ENCODE measurements around the gene RHO. TPM values are rescaled to one million over a fixed set of nuclear protein-coding genes. Genes with fewer than 3 reads are reported as not detected.
"Not testable (repeated sequence)": the region's sequence is repeated elsewhere in the genome, so short reads cannot be mapped to it uniquely, and the experiment has no call there.

RHO gene
- polyA plus RNA-seq, 1 of the 3 experiments (the other 2 are of a cell fraction), result not detected

DNA sequence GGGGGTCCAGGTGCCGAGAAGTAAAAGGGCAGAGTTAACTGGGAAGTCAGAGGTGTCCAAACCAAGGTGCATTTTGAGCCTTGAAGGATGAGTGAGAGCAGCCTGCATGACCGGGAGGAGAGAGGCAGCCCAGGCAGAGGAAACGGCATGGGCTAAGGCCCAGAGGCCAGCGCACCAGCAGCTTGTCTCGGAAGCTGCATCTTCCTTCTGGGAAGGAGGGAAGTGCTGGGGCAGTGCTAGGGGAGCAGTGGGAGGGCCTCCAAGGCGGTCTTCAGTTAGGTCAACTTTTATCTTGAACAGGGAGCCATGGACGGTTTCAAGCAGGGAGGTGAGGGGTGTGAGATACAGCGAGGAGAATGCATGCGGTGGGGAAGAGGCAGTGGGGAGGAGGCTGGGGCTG lies 15.6 kb downstream of the RHO start:
- no peak overlapping the region for H3K4me2 ChIP-seq
- ChIA-PET CTCF (interaction anchor here (1.8 kb wide), 1 partner anchor 54 kb away, joined by 5 read pairs; no protein-coding TSS in a partner anchor), POLR2A (interaction anchor here (0.5 kb wide), 1 partner anchor 23 kb away, joined by 3 read pairs; no protein-coding TSS in a partner anchor)
- H3K36me3 ChIP-seq (replicated peaks in 1 of 2; ENCODE audit: control insufficient read depth in 1 of 2, insufficient read depth in 2 of 2, low read length in 1 of 2), result no peaks in the 10 kb centered on the region
- 94% methylated on average over 7 of the region's 9 CpGs for WGBS (ENCODE audit: low lambda C conversion rate)
- no peak for TF ChIP-seq RFX5 (IDR thresholded peaks at IDR 0.05; ENCODE audit: low read length)
- TF ChIP-seq ELF1 (IDR thresholded peaks at IDR 0.05), result no peak
- no peak for TF ChIP-seq POLR2AphosphoS5 (IDR thresholded peaks at IDR 0.05; ENCODE audit: low read depth, low read length)
- no peak for TF ChIP-seq SIN3A (IDR thresholded peaks at IDR 0.05; ENCODE audit: borderline replicate concordance, low read depth, low read length)
- H4K20me1 ChIP-seq (ENCODE audit: insufficient read depth), result no peaks in the 10 kb centered on the region
- H3K79me2 ChIP-seq (ENCODE audit: insufficient read depth), result no peaks in the 10 kb centered on the region
- H3K4me3 ChIP-seq (ENCODE audit: low read depth in 2 of 2, low read length in 1 of 2), result no peak overlapping the region
- no peak overlapping the region for H3K27ac ChIP-seq (ENCODE audit: low read depth in 2 of 2, low read length in 1 of 2)
- no peak for DNase-seq
- H3K9me3 ChIP-seq, result no peaks in the 10 kb centered on the region
- no peaks in the 10 kb centered on the region for H3K27me3 ChIP-seq (ENCODE audit: insufficient read depth)
- no peaks in the 10 kb centered on the region for H3K9me2 ChIP-seq
- no peak overlapping the region for H3K9ac ChIP-seq
- no peaks in the 10 kb centered on the region for H3F3A ChIP-seq (replicated peaks; ENCODE audit: insufficient read depth)
- no peaks in the 10 kb centered on the region for H3K4me1 ChIP-seq (ENCODE audit: control insufficient read depth in 1 of 2, insufficient read depth in 2 of 2, low read depth in 1 of 2, low read length in 1 of 2)
- no peak overlapping the region for H2AFZ ChIP-seq (ENCODE audit: low read depth)

GRCh38 chr3:129545951-129546350 lies 17.5 kb downstream of the RHO start:
- H3K36me3 ChIP-seq (replicated peaks in 1 of 2; ENCODE audit: control insufficient read depth in 1 of 2, insufficient read depth in 2 of 2, low read length in 1 of 2); H3F3A ChIP-seq (replicated peaks; ENCODE audit: insufficient read depth); H3K79me2 ChIP-seq (ENCODE audit: insufficient read depth); H3K9ac ChIP-seq; H2AFZ ChIP-seq (ENCODE audit: low read depth); H4K20me1 ChIP-seq (ENCODE audit: insufficient read depth); H3K9me3 ChIP-seq; POLR2A ChIA-PET; H3K27ac ChIP-seq (ENCODE audit: low read depth in 2 of 2, low read length in 1 of 2); H3K4me3 ChIP-seq (ENCODE audit: low read depth in 2 of 2, low read length in 1 of 2); DNase-seq; H3K4me2 ChIP-seq; H3K9me2 ChIP-seq; H3K4me1 ChIP-seq (ENCODE audit: control insufficient read depth in 1 of 2, insufficient read depth in 2 of 2, low read depth in 1 of 2, low read length in 1 of 2); H3K27me3 ChIP-seq (ENCODE audit: insufficient read depth): not testable (repeated sequence)
- 82% methylated on average over 3 of the region's 3 CpGs for WGBS (ENCODE audit: low lambda C conversion rate)
- CTCF ChIA-PET, result interaction anchor here (0.7 kb wide), 1 partner anchor 144 kb away, joined by 3 read pairs; no protein-coding TSS in a partner anchor

GRCh38 chr3:129547241-129547640 lies 18.8 kb downstream of the RHO start:
- Histone ChIP-seq H3F3A (replicated peaks; ENCODE audit: insufficient read depth) (no peaks in the 10 kb centered on the region), H3K9ac (no peak overlapping the region), H3K36me3 (replicated peaks in 1 of 2; ENCODE audit: control insufficient read depth in 1 of 2, insufficient read depth in 2 of 2, low read length in 1 of 2) (no peaks in the 10 kb centered on the region), H3K4me1 (ENCODE audit: control insufficient read depth in 1 of 2, insufficient read depth in 2 of 2, low read depth in 1 of 2, low read length in 1 of 2) (no peaks in the 10 kb centered on the region; a peak in 1 of 4 replicates), H4K20me1 (ENCODE audit: insufficient read depth) (no peaks in the 10 kb centered on the region), H3K9me2 (no peaks in the 10 kb centered on the region), H3K27me3 (ENCODE audit: insufficient read depth) (no peaks in the 10 kb centered on the region), H3K4me2 (no peak overlapping the region), H3K79me2 (ENCODE audit: insufficient read depth) (no peaks in the 10 kb centered on the region), H3K27ac (ENCODE audit: low read depth in 2 of 2, low read length in 1 of 2) (no peak overlapping the region), H3K9me3 (no peaks in the 10 kb centered on the region), H3K4me3 (ENCODE audit: low read depth in 2 of 2, low read length in 1 of 2) (no peak overlapping the region), H2AFZ (ENCODE audit: low read depth) (no peak overlapping the region)
- TF ChIP-seq, protein P1, sequence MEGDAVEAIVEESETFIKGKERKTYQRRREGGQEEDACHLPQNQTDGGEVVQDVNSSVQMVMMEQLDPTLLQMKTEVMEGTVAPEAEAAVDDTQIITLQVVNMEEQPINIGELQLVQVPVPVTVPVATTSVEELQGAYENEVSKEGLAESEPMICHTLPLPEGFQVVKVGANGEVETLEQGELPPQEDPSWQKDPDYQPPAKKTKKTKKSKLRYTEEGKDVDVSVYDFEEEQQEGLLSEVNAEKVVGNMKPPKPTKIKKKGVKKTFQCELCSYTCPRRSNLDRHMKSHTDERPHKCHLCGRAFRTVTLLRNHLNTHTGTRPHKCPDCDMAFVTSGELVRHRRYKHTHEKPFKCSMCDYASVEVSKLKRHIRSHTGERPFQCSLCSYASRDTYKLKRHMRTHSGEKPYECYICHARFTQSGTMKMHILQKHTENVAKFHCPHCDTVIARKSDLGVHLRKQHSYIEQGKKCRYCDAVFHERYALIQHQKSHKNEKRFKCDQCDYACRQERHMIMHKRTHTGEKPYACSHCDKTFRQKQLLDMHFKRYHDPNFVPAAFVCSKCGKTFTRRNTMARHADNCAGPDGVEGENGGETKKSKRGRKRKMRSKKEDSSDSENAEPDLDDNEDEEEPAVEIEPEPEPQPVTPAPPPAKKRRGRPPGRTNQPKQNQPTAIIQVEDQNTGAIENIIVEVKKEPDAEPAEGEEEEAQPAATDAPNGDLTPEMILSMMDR (IDR thresholded peaks at IDR 0.05), result no peak
- TF ChIP-seq EP300 (IDR thresholded peaks at IDR 0.05; ENCODE audit: borderline replicate concordance in 1 of 2, low read depth in 1 of 2, low read length in 1 of 2), result no peak
- no peak for TF ChIP-seq GABPA (IDR thresholded peaks at IDR 0.05; ENCODE audit: low read depth)
- no peak for TF ChIP-seq USF2 (IDR thresholded peaks at IDR 0.05; ENCODE audit: borderline replicate concordance, low read depth, low read length)
- no peak for TF ChIP-seq GATA2 (CRISPR knock-in tag; IDR thresholded peaks at IDR 0.05)
- no peak for TF ChIP-seq POLR2AphosphoS5 (IDR thresholded peaks at IDR 0.05; ENCODE audit: low read depth, low read length)
- no peak for TF ChIP-seq PBX3 (IDR thresholded peaks at IDR 0.05)
- no peak for TF ChIP-seq SMC3 (IDR thresholded peaks at IDR 0.05; ENCODE audit: low read depth, low read length)
- no peak for TF ChIP-seq YY1 (IDR thresholded peaks at IDR 0.05; ENCODE audit: low read depth)
- TF ChIP-seq RXRA (IDR thresholded peaks at IDR 0.05; ENCODE audit: borderline replicate concordance, low read depth), result no peak
- no peak for TF ChIP-seq RAD21 (IDR thresholded peaks at IDR 0.05; ENCODE audit: low read length)
- no peak for DNase-seq
- CTCF ChIA-PET, result interaction anchor here (2.1 kb wide), 1 partner anchor 57 kb away, joined by 4 read pairs; no protein-coding TSS in a partner anchor
- 80% methylated on average over 2 of the region's 24 CpGs for WGBS (ENCODE audit: low lambda C conversion rate)
- POLR2A ChIA-PET, result no interaction called here
